Measurements from ENCODE around the gene SMIM43.

SMIM43 gene

DNA sequence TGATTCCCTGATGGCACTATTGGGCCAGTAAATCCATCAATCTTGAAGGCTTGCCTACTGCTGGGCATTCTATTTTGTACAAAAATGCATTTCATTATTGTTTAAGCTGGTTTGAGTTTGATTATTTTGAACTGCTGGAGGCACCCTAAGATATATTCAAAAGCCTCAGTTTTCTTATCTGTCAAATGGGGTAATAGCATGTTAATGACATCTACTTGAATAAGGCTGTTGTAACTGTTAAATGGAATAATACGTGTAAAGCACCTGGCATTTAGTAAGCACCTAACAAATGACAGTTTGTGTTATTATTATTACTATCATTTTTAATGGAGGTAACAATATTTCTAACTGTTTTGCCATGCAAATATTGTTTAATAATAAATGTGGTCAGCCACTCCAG is 6.9 kb upstream of the SMIM43 start:
- H4K8ac ChIP-seq (ENCODE audit: low read depth, low read length): no peak overlapping the region
- H3K36me3 ChIP-seq (ENCODE audit: control insufficient read depth, insufficient read depth, low read length): no peaks in the 10 kb centered on the region
- DNase-seq: no peak
- H3K27me3 ChIP-seq (ENCODE audit: insufficient read depth, low read length, poor library complexity): no peaks in the 10 kb centered on the region
- H2BK15ac ChIP-seq (replicated peaks; ENCODE audit: low read depth): no peak overlapping the region
- H2AK5ac ChIP-seq (ENCODE audit: low read length): no peak overlapping the region
- no peak overlapping the region for H2BK5ac ChIP-seq (ENCODE audit: low read length)
- H3K4ac ChIP-seq (ENCODE audit: low read depth, low read length): no peak overlapping the region
- H3K9ac ChIP-seq (ENCODE audit: low read length): no peak overlapping the region
- no peak overlapping the region for H3K18ac ChIP-seq (ENCODE audit: low read length)
- H3K79me2 ChIP-seq (ENCODE audit: control insufficient read depth, insufficient read depth, low read length): no peaks in the 10 kb centered on the region
- H3K27ac ChIP-seq (ENCODE audit: low read depth, low read length): no peak overlapping the region
- no peaks in the 10 kb centered on the region for H3K4me1 ChIP-seq (ENCODE audit: control insufficient read depth, low read depth, low read length)
- no peak overlapping the region for H3K4me2 ChIP-seq (ENCODE audit: low read length)
- H3K56ac ChIP-seq (ENCODE audit: low read length): no peak overlapping the region
- no peak overlapping the region for H4K5ac ChIP-seq (ENCODE audit: low read length)
- no peaks in the 10 kb centered on the region for H3K79me1 ChIP-seq (ENCODE audit: low read length)
- no peak overlapping the region for H3K23ac ChIP-seq (ENCODE audit: low read length)
- no peak overlapping the region for H3K4me3 ChIP-seq (ENCODE audit: low read length)
- WGBS (ENCODE audit: extremely low coverage, insufficient coverage, low lambda C conversion rate): no CpG with 5 or more reads among the region's 1 CpG
- no peak overlapping the region for H2BK120ac ChIP-seq (ENCODE audit: low read depth, low read length)

DNA sequence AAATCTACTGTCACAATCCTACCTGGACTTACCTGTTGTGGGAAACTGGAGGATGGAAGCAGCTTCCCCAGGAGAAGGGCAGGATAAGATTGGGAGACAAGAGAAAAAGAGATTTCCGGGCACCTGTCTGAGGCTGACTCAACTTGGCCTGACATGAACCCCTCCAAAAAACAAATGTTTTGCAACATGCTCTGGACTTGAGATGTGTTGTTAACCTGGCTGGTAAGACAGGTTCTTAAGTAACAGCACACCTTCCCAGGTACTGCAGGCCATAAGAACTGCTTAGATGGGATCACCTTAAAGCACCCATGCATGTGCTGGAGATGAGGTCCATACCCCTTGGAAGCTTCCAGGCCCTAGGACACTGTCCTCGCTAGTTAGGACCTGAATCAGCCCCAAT is 4.4 kb upstream of the SMIM43 start:
- Histone ChIP-seq H3K4ac (ENCODE audit: low read depth, low read length) (no peak overlapping the region), H3K36me3 (ENCODE audit: control insufficient read depth, insufficient read depth, low read length) (no peaks in the 10 kb centered on the region), H3K27ac (ENCODE audit: low read depth, low read length) (no peak overlapping the region), H3K23ac (ENCODE audit: low read length) (no peak overlapping the region), H3K4me2 (ENCODE audit: low read length) (no peak overlapping the region), H3K56ac (ENCODE audit: low read length) (no peak overlapping the region), H2AK5ac (ENCODE audit: low read length) (no peak overlapping the region), H3K9ac (ENCODE audit: low read length) (no peak overlapping the region), H3K79me1 (ENCODE audit: low read length) (no peaks in the 10 kb centered on the region), H4K5ac (ENCODE audit: low read length) (no peak overlapping the region), H3K27me3 (ENCODE audit: insufficient read depth, low read length, poor library complexity) (peaks cover 20% of the 10 kb centered on the region), H3K4me1 (ENCODE audit: control insufficient read depth, low read depth, low read length) (no peaks in the 10 kb centered on the region), H2BK5ac (ENCODE audit: low read length) (no peak overlapping the region), H4K8ac (ENCODE audit: low read depth, low read length) (no peak overlapping the region), H3K4me3 (ENCODE audit: low read length) (no peak overlapping the region), H3K18ac (ENCODE audit: low read length) (no peak overlapping the region), H2BK120ac (ENCODE audit: low read depth, low read length) (no peak overlapping the region), H3K79me2 (ENCODE audit: control insufficient read depth, insufficient read depth, low read length) (no peaks in the 10 kb centered on the region), H2BK15ac (replicated peaks; ENCODE audit: low read depth) (no peak overlapping the region)
- no CpG with 5 or more reads among the region's 2 CpGs for WGBS (ENCODE audit: extremely low coverage, insufficient coverage, low lambda C conversion rate)
- DNase-seq: no peak

DNA sequence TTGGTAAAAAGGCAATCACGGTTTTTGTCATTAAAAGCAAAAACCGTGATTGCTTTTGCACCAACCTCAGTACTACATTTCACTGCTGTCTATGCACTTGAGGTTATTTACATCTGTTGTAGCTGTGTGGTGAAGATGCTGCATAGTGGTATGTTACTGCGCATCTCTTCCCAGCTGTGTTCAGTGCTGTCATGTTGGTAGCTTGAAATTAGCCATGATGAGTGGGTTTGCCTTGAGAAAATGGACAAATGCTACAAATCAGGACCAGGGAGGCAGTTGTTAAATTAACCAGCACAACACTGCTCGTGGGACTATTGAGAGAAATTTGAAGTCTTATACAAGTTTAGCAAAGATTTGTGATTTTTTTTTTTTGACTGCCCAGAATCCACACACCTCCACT is 2.2 kb upstream of the SMIM43 start:
- no peak overlapping the region for H3K27ac ChIP-seq (ENCODE audit: low read depth, low read length)
- H4K5ac ChIP-seq (ENCODE audit: low read length): no peak overlapping the region
- H3K4me2 ChIP-seq (ENCODE audit: low read length): no peak overlapping the region
- H2BK5ac ChIP-seq (ENCODE audit: low read length): no peak overlapping the region
- DNase-seq: no peak
- no peaks in the 10 kb centered on the region for H3K79me1 ChIP-seq (ENCODE audit: low read length)
- no peak overlapping the region for H3K4ac ChIP-seq (ENCODE audit: low read depth, low read length)
- no peak overlapping the region for H3K18ac ChIP-seq (ENCODE audit: low read length)
- peaks cover 35% of the 10 kb centered on the region for H3K27me3 ChIP-seq (ENCODE audit: insufficient read depth, low read length, poor library complexity)
- H2BK15ac ChIP-seq (replicated peaks; ENCODE audit: low read depth): no peak overlapping the region
- no peak overlapping the region for H2AK5ac ChIP-seq (ENCODE audit: low read length)
- H3K4me1 ChIP-seq (ENCODE audit: control insufficient read depth, low read depth, low read length): no peaks in the 10 kb centered on the region
- H3K56ac ChIP-seq (ENCODE audit: low read length): no peak overlapping the region
- H3K4me3 ChIP-seq (ENCODE audit: low read length): no peak overlapping the region
- no peak overlapping the region for H3K9ac ChIP-seq (ENCODE audit: low read length)
- no peak overlapping the region for H4K8ac ChIP-seq (ENCODE audit: low read depth, low read length)
- no peak overlapping the region for H2BK120ac ChIP-seq (ENCODE audit: low read depth, low read length)
- H3K36me3 ChIP-seq (ENCODE audit: control insufficient read depth, insufficient read depth, low read length): no peaks in the 10 kb centered on the region
- H3K79me2 ChIP-seq (ENCODE audit: control insufficient read depth, insufficient read depth, low read length): no peaks in the 10 kb centered on the region
- no CpG with 5 or more reads among the region's 4 CpGs for WGBS (ENCODE audit: extremely low coverage, insufficient coverage, low lambda C conversion rate)
- H3K23ac ChIP-seq (ENCODE audit: low read length): no peak overlapping the region

DNA sequence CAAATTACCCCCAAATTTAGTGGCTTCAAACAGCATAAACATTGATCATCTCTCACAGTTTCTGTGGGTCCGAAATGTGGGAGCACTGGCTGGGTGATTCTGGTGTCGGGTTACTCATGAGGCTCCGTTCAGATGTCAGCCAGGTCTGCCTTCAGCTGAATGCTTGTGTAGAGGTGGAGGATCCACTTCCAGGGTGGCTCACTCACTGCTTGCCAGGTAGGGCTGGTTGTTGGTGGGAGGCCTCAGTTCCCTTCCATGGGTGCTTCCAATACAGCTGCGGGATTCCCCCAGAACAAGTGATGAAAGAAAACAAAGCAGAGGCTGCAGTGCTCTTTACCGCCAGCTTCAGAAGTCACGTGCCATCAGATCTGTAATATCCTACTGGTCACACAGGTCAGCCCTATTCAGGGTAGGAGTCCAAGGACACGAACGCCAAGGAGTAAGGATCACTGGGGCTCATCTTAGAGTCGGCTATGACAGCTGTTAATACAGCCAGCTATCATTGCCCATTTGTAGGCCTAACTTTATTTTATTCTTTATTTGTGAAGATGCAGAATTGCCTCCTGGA is 1.1 kb upstream of the SMIM43 start:
- H3K56ac ChIP-seq (ENCODE audit: low read length): no peak overlapping the region
- no peak overlapping the region for H4K5ac ChIP-seq (ENCODE audit: low read length)
- H3K9ac ChIP-seq (ENCODE audit: low read length): no peak overlapping the region
- H3K36me3 ChIP-seq (ENCODE audit: control insufficient read depth, insufficient read depth, low read length): no peaks in the 10 kb centered on the region
- H2BK120ac ChIP-seq (ENCODE audit: low read depth, low read length): no peak overlapping the region
- no peak overlapping the region for H3K27ac ChIP-seq (ENCODE audit: low read depth, low read length)
- H3K4ac ChIP-seq (ENCODE audit: low read depth, low read length): no peak overlapping the region
- no peaks in the 10 kb centered on the region for H3K79me1 ChIP-seq (ENCODE audit: low read length)
- no peak overlapping the region for H4K8ac ChIP-seq (ENCODE audit: low read depth, low read length)
- no peak overlapping the region for H3K23ac ChIP-seq (ENCODE audit: low read length)
- H3K79me2 ChIP-seq (ENCODE audit: control insufficient read depth, insufficient read depth, low read length): no peaks in the 10 kb centered on the region
- no peak overlapping the region for H3K18ac ChIP-seq (ENCODE audit: low read length)
- DNase-seq: peak; percentile 11
- no CpG with 5 or more reads among the region's 9 CpGs for WGBS (ENCODE audit: extremely low coverage, insufficient coverage, low lambda C conversion rate)
- H3K4me1 ChIP-seq (ENCODE audit: control insufficient read depth, low read depth, low read length): no peaks in the 10 kb centered on the region
- H2AK5ac ChIP-seq (ENCODE audit: low read length): no peak overlapping the region
- H3K4me2 ChIP-seq (ENCODE audit: low read length): no peak overlapping the region
- peaks cover 38% of the 10 kb centered on the region for H3K27me3 ChIP-seq (ENCODE audit: insufficient read depth, low read length, poor library complexity)
- H3K4me3 ChIP-seq (ENCODE audit: low read length): no peak overlapping the region
- no peak overlapping the region for H2BK5ac ChIP-seq (ENCODE audit: low read length)
- no peak overlapping the region for H2BK15ac ChIP-seq (replicated peaks; ENCODE audit: low read depth)

DNA sequence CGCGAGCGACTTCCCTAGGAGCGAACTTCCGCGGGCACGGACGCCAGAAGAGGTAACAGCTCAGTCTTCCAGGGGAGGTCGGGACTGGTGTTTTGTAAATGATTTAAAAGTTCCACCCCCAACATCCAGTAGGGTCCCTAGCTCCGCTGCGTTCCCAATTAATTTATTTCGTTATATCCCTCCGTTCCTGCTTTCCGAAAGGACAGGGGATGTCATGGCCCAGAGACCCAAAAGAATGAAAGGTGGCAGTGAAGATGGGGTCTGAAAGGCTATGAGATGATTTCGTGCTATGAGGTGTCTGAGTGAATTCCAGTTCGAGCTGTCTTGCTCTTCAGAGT is 373 bp upstream of the SMIM43 start:
- no CpG with 5 or more reads among the region's 16 CpGs for WGBS (ENCODE audit: extremely low coverage, insufficient coverage, low lambda C conversion rate)
- Histone ChIP-seq H4K8ac (ENCODE audit: low read depth, low read length) (no peak overlapping the region), H3K4me3 (ENCODE audit: low read length) (peak overlapping the region; percentile 36), H3K79me1 (ENCODE audit: low read length) (no peaks in the 10 kb centered on the region), H3K4me1 (ENCODE audit: control insufficient read depth, low read depth, low read length) (no peaks in the 10 kb centered on the region), H3K23ac (ENCODE audit: low read length) (no peak overlapping the region), H3K4ac (ENCODE audit: low read depth, low read length) (no peak overlapping the region), H3K56ac (ENCODE audit: low read length) (peak overlapping the region; percentile 72), H3K27me3 (ENCODE audit: insufficient read depth, low read length, poor library complexity) (peaks cover 38% of the 10 kb centered on the region), H3K27ac (ENCODE audit: low read depth, low read length) (no peak overlapping the region), H2BK5ac (ENCODE audit: low read length) (no peak overlapping the region), H4K5ac (ENCODE audit: low read length) (no peak overlapping the region), H2BK15ac (replicated peaks; ENCODE audit: low read depth) (no peak overlapping the region), H3K9ac (ENCODE audit: low read length) (peak overlapping the region; percentile 56), H3K79me2 (ENCODE audit: control insufficient read depth, insufficient read depth, low read length) (no peaks in the 10 kb centered on the region), H2BK120ac (ENCODE audit: low read depth, low read length) (no peak overlapping the region), H3K18ac (ENCODE audit: low read length) (no peak overlapping the region), H3K36me3 (ENCODE audit: control insufficient read depth, insufficient read depth, low read length) (no peaks in the 10 kb centered on the region), H3K4me2 (ENCODE audit: low read length) (peak overlapping the region; percentile 92), H2AK5ac (ENCODE audit: low read length) (no peak overlapping the region)
- DNase-seq: no peak

DNA sequence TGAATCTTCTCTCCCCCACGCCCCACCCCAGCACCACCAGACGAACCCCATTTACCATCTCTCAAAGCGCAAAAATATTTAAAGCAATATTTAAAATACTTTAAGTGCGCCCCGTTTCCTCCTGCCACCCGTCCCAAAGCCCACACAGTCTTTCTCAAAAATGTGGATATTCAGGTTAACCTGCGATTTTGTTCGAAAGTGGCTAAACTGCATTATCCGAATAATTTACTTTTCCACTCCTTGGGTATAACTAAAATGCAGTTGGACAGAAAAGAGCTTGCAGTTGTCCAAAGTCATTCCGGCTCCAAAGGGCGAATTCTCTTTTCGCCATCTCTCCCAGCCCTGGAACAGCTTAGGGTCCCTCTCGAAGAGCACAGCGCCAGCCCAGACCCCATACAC is 662 bp downstream of the SMIM43 start:
- H2BK5ac ChIP-seq (ENCODE audit: low read length): no peak overlapping the region
- no peak overlapping the region for H3K23ac ChIP-seq (ENCODE audit: low read length)
- no peak overlapping the region for H3K27ac ChIP-seq (ENCODE audit: low read depth, low read length)
- no peaks in the 10 kb centered on the region for H3K79me1 ChIP-seq (ENCODE audit: low read length)
- no peak overlapping the region for H2AK5ac ChIP-seq (ENCODE audit: low read length)
- H3K4me1 ChIP-seq (ENCODE audit: control insufficient read depth, low read depth, low read length): no peaks in the 10 kb centered on the region
- no peak overlapping the region for H4K5ac ChIP-seq (ENCODE audit: low read length)
- peaks cover 38% of the 10 kb centered on the region for H3K27me3 ChIP-seq (ENCODE audit: insufficient read depth, low read length, poor library complexity)
- peak; percentile 3 for DNase-seq
- H3K56ac ChIP-seq (ENCODE audit: low read length): peak overlapping the region; percentile 72
- H3K18ac ChIP-seq (ENCODE audit: low read length): no peak overlapping the region
- H4K8ac ChIP-seq (ENCODE audit: low read depth, low read length): no peak overlapping the region
- H2BK15ac ChIP-seq (replicated peaks; ENCODE audit: low read depth): no peak overlapping the region
- no peaks in the 10 kb centered on the region for H3K79me2 ChIP-seq (ENCODE audit: control insufficient read depth, insufficient read depth, low read length)
- peak overlapping the region; percentile 92 for H3K4me2 ChIP-seq (ENCODE audit: low read length)
- no peak overlapping the region for H2BK120ac ChIP-seq (ENCODE audit: low read depth, low read length)
- peak overlapping the region; percentile 56 for H3K9ac ChIP-seq (ENCODE audit: low read length)
- H3K4ac ChIP-seq (ENCODE audit: low read depth, low read length): no peak overlapping the region
- peak overlapping the region; percentile 36 for H3K4me3 ChIP-seq (ENCODE audit: low read length)
- WGBS (ENCODE audit: extremely low coverage, insufficient coverage, low lambda C conversion rate): no CpG with 5 or more reads among the region's 14 CpGs
- H3K36me3 ChIP-seq (ENCODE audit: control insufficient read depth, insufficient read depth, low read length): no peaks in the 10 kb centered on the region

Measured in mesendoderm (in vitro differentiated cells).